T47D (cell line): ENCODE data around the gene FAM107B.
A peak's percentile ranks its signal among the peaks of the same experiment; 100 is the strongest.
"Not testable (repeated sequence)": the region's sequence is repeated elsewhere in the genome, so short reads cannot be mapped to it uniquely, and the experiment has no call there.

Experiments used
- DNase-seq, 2 experiments: peaks; one replicate each; pipeline versions ENCODE4 v3.0.0 to v3.0.0-alpha.2; 2011 to 2012; ENCODE audit warnings: low read depth in 1 of 2, low spot score in 1 of 2
- JUND ChIP-seq: IDR thresholded peaks from 2 replicates; pipeline ENCODE4 v1.6.1; 2012; ENCODE audit warnings: low read depth
- in situ Hi-C: cut with HindIII; loops from 2 replicates; pipeline ENCODE4 v1.10.0; 2016; ENCODE audit warnings: low sequenced_read_pairs, low pct_unique_long_range_greater_than_20kb

The FAM107B gene

DNA sequence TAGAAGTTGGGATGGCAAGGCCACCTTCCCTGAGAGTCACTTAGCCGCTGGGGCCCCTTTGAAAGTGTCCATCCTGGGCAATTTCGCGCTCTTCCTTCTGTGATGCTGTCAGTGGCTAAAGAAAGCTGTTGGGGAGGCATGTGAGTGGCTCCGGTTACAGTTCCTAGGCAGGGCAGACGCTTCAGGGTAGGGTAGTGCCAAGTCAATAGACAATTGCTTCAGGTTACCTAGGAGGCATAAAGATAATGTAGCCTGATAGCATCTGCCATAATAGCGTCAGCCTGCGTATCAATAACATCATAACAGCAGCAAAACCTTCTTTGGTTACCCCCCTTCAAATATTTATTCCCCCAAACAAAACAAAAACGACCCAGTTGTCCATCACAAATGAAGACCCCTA, at the start of gene FAM107B:
Gene FAM107B, minus strand, starts transcription at position 101 of the 400 bp plus-strand sequence. CDS start 234 bp downstream, outside the sequence.
- in situ Hi-C loops = no loop called here
- DNase-seq = no peak

GRCh38 chr10:14823966-14824365, 49.3 kb upstream of the FAM107B start:
- DNase-seq = no peak
- no peak for TF ChIP-seq JUND
- in situ Hi-C loops = no loop called here

More for the DNA sequence above, at the start of gene FAM107B:
- no peak for TF ChIP-seq JUND

- TF ChIP-seq JUND = no peak
- DNase-seq = peak; percentile 57 to 72
- in situ Hi-C loops = no loop called here
Observed at GRCh38 chr10:14822879-14823755, 48.4 kb upstream of the FAM107B start.

DNA sequence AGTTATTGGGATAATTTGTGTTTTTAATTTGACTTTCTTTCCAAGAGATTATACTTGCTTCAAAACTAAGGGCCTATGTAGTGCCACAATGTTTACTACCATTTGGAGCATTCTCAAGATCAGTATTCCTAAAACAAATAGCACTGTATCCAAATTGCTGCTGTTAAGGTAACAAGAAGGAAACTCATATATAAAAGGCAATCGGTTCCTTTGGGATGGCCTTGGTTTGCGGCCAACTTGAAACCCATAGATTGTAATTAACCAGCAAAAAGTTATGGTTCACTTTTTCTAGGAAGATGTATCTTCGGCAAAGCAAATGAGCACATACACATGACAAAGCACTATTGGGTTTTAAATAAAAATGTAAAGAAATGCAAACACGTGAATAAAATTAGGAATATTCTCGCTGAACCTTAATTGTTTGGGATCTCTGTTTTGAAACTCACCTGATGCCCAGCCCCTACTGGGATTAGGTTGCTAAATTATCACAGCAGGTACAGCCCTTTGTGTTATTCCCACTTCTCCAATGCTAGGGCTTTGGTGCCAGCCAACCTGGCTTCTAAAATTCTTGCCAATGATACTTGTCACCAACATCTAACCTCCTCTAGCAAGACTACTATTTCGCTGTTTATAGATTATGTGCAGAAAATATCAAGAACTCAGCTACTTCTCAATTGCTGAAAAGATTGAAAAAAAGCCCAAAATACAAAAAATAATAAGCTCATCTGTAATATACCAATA, 47.1 kb upstream of the FAM107B start:
- in situ Hi-C loops = no loop called here
- DNase-seq = no peak
- no peak for TF ChIP-seq JUND

DNA sequence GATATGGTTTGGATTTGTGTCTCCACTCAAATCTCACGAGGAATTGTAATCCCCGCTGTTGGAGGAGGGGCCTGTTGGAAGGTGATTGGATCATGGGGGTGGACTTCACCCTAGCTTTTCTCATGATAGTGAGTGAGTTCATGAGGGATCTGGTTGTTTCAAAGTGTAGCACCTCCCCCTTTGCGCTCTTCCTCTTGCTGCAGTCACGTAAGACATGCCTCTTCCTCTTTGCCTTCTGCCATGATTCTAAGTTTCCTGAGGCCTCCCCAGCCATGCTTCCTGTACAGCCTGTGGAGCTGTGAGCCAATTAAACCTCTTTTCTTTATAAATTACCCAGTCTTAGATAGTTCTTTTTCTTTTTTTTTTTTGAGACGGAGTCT, 46.1 kb upstream of the FAM107B start:
- TF ChIP-seq JUND = no peak
- in situ Hi-C loops = no loop called here
- DNase-seq = no peak

- in situ Hi-C loops = no loop called here
Observed at GRCh38 chr10:14820010-14820774, 45.5 kb upstream of the FAM107B start.

DNA sequence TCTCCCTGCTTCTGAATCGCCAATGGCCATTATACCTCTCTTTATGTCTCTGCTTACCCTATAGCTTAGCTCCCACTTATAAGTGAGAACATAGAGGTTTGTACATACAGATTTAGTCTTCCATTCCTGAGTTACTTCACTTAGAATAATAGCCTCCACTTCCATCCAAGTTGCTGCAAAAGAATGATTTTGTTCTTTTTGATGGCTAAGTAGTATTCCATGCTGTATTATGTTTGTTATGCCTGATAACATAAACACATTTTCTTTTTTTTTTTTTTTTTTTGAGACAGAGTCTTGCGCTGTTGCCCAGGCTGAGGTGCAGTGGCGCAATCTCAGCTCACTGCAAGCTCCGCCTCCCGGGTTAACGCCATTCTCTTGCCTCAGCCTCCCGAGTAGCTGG, 42.0 kb upstream of the FAM107B start:
- DNase-seq, in situ Hi-C loops: not testable (repeated sequence)

More at GRCh38 chr10:14820010-14820774, 45.5 kb upstream of the FAM107B start:
- no peak for DNase-seq
- no peak for TF ChIP-seq JUND

GRCh38 chr10:14815681-14816080, 41.0 kb upstream of the FAM107B start:
- in situ Hi-C loops = no loop called here
- no peak for TF ChIP-seq JUND
- DNase-seq = no peak

- TF ChIP-seq JUND = no peak
- in situ Hi-C loops = no loop called here
- DNase-seq = peak in 1 of 2 experiments; percentile 57
Observed at GRCh38 chr10:14812271-14812670, 37.6 kb upstream of the FAM107B start.

- TF ChIP-seq JUND = no peak
- in situ Hi-C loops = no loop called here
- DNase-seq = no peak
Observed at GRCh38 chr10:14810969-14811953, 36.6 kb upstream of the FAM107B start.

DNA sequence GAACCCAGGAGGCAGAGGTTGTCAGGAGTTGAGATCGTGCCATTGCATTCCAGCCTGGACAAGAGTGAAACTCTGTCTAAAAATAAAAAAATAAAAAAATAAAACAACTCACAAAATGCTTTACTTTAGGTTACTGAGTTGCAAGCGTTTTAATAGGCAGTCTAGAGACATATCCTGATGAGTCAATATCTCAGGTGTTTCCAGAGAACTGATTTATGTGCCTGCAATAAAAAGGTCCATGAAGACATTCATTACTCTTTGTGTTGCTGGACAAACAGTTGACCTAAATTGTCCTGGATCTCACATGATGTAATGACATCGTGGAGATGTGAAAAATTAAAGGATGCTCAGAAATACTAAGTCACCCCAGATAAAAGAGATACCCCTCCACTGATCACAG, 31.6 kb upstream of the FAM107B start:
- TF ChIP-seq JUND = no peak
- in situ Hi-C loops = no loop called here
- no peak for DNase-seq

DNA sequence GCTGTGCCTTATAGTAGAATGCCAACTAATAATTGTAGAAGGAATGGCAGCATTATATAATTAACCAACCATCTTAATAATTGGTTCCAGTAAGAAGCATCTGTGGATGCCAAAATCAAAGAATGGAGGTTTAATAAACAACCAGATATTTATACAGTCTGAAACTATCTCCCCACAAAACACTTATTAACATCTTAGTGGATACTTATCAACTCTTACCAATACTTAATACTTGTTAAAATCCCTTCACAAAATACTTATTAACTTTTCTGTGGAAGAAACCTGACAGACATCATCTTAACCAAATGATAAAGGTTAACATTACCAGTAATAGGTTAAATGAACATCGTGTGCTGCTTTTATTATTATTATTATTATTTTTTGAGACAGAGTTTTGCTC, 29.1 kb upstream of the FAM107B start:
- no peak for DNase-seq
- in situ Hi-C loops = no loop called here
- TF ChIP-seq JUND = no peak
